Measurements from ENCODE around the gene SLC22A3.
"Not testable (repeated sequence)": the region's sequence is repeated elsewhere in the genome, so short reads cannot be mapped to it uniquely, and the experiment has no call there.

The SLC22A3 gene

GRCh38 chr6:160420253-160420968, 72.2 kb downstream of the SLC22A3 start:
- DNase-seq: no peak

GRCh38 chr6:160420969-160421556, 72.9 kb downstream of the SLC22A3 start:
- no peak for DNase-seq

GRCh38 chr6:160421854-160422253, 73.7 kb downstream of the SLC22A3 start:
- DNase-seq: no peak

- no peak for DNase-seq
Measured at GRCh38 chr6:160424256-160424655, 76.1 kb downstream of the SLC22A3 start.

GRCh38 chr6:160426136-160426535, 78.0 kb downstream of the SLC22A3 start:
- DNase-seq: no peak

GRCh38 chr6:160427312-160428068, 79.3 kb downstream of the SLC22A3 start:
- no peak for DNase-seq

GRCh38 chr6:160428069-160428430, 79.9 kb downstream of the SLC22A3 start:
- no peak for DNase-seq

GRCh38 chr6:160428818-160429619, 80.8 kb downstream of the SLC22A3 start:
- DNase-seq: no peak

GRCh38 chr6:160429620-160429895, 81.4 kb downstream of the SLC22A3 start:
- DNase-seq: no peak

GRCh38 chr6:160430203-160430602, 82.0 kb downstream of the SLC22A3 start:
- no peak for DNase-seq

- no peak for DNase-seq
Measured at GRCh38 chr6:160430751-160431150, 82.6 kb downstream of the SLC22A3 start.

- no peak for DNase-seq
Measured at GRCh38 chr6:160431226-160431625, 83.0 kb downstream of the SLC22A3 start.

GRCh38 chr6:160431791-160432404, 83.7 kb downstream of the SLC22A3 start:
- DNase-seq: no peak

- no peak for DNase-seq
Measured at GRCh38 chr6:160435935-160436334, 87.8 kb downstream of the SLC22A3 start.

- no peak for DNase-seq
Measured at GRCh38 chr6:160437154-160437553, 89.0 kb downstream of the SLC22A3 start.

GRCh38 chr6:160437775-160438174, 89.6 kb downstream of the SLC22A3 start:
- DNase-seq: no peak

GRCh38 chr6:160438481-160438880, 90.3 kb downstream of the SLC22A3 start:
- no peak for DNase-seq

GRCh38 chr6:160439751-160440150, 91.6 kb downstream of the SLC22A3 start:
- DNase-seq: no peak

GRCh38 chr6:160442151-160442550, 94.0 kb downstream of the SLC22A3 start:
- no peak for DNase-seq

- DNase-seq: no peak
Measured at GRCh38 chr6:160445130-160445529, 97.0 kb downstream of the SLC22A3 start.

- no peak for DNase-seq
Measured at GRCh38 chr6:160447350-160447749, 99.2 kb downstream of the SLC22A3 start.

GRCh38 chr6:160449787-160450186, 101.6 kb downstream of the SLC22A3 start:
- DNase-seq: not testable (repeated sequence)

- no peak for DNase-seq
Measured at GRCh38 chr6:160450849-160451248, 102.7 kb downstream of the SLC22A3 start.

Measured in CD4-positive, alpha-beta T cell treated with Interleukin-4 for 4 hours (primary cell).